A673 (cell line): ENCODE data around the gene C17orf50.

Experiments used
- EZH2 ChIP-seq: fragments of 200-600 bp; sonication (generic); IDR thresholded peaks from 2 replicates; pipeline ENCODE4 v1.6.1; 2017; ENCODE audit warnings: borderline replicate concordance, low read depth, mild to moderate bottlenecking, mixed read lengths, antibody characterized with exemption, low read length; ENCODE audit not compliant: poor library complexity, severe bottlenecking
- TF ChIP-seq, protein P1 (sequence below): fragments of 300-800, 200-600 bp; sonication (generic); conservative IDR thresholded peaks from 2 replicates; pipeline ENCODE4 v1.5.1; 2017; ENCODE audit warnings: low read depth, mild to moderate bottlenecking, antibody characterized with exemption, low read length, moderate library complexity, mixed read lengths

DNA sequence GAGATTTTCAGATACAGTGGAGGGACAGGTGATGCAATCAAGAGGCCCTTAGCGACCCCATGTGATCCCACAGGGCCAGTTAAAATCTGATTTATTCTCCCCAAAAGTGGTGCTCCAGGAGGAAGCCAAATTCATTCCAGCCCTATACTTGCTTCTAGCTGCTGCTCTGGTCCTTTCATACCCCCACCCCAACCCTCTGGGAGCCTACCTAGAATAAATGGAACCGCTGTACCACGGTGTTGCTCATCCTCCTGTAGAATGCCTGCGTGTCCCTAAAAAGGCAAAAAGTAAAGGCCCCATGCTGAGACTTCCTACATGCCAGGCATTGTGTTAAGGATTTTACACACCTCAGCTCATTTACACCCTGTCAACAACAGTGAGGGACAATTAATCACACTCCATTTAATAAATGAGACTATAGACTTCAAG is 31.3 kb upstream of the C17orf50 start:
- TF ChIP-seq, protein P1, sequence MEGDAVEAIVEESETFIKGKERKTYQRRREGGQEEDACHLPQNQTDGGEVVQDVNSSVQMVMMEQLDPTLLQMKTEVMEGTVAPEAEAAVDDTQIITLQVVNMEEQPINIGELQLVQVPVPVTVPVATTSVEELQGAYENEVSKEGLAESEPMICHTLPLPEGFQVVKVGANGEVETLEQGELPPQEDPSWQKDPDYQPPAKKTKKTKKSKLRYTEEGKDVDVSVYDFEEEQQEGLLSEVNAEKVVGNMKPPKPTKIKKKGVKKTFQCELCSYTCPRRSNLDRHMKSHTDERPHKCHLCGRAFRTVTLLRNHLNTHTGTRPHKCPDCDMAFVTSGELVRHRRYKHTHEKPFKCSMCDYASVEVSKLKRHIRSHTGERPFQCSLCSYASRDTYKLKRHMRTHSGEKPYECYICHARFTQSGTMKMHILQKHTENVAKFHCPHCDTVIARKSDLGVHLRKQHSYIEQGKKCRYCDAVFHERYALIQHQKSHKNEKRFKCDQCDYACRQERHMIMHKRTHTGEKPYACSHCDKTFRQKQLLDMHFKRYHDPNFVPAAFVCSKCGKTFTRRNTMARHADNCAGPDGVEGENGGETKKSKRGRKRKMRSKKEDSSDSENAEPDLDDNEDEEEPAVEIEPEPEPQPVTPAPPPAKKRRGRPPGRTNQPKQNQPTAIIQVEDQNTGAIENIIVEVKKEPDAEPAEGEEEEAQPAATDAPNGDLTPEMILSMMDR = no peak
- no peak for TF ChIP-seq EZH2
